Skeletal muscle satellite cell (primary cell): ENCODE results near the gene SH2D5.
"Not testable (repeated sequence)": the region's sequence is repeated elsewhere in the genome, so short reads cannot be mapped to it uniquely, and the experiment has no call there.

Experiments
- H3K27me3 ChIP-seq: 2 replicates; pipeline ENCODE4 v1.7.0; 2013; ENCODE audit warnings: low read length; ENCODE audit not compliant: control insufficient read depth, insufficient read depth
- H3K36me3 ChIP-seq: 2 replicates; pipeline ENCODE4 v1.7.0; 2013; ENCODE audit warnings: mild to moderate bottlenecking, control low read depth, low read length; ENCODE audit not compliant: insufficient read depth
- H3K4me1 ChIP-seq: 2 replicates; pipeline ENCODE4 v1.7.0; 2013; ENCODE audit warnings: low read length; ENCODE audit not compliant: control insufficient read depth, insufficient read depth
- H3K4me2 ChIP-seq: 2 replicates; pipeline ENCODE4 v1.7.0; 2013; ENCODE audit warnings: mild to moderate bottlenecking, low read length
- H3K4me3 ChIP-seq: 2 replicates; pipeline ENCODE4 v1.7.0; 2013; ENCODE audit warnings: low read length
- H3K9ac ChIP-seq: 2 replicates; pipeline ENCODE4 v1.7.0; 2013; ENCODE audit warnings: mild to moderate bottlenecking, low read depth, low read length, moderate library complexity
- H3K9me3 ChIP-seq: replicated peaks from 2 replicates; pipeline ENCODE4 v1.7.0; 2013; ENCODE audit warnings: mild to moderate bottlenecking, control low read depth, low read length

The SH2D5 gene

DNA sequence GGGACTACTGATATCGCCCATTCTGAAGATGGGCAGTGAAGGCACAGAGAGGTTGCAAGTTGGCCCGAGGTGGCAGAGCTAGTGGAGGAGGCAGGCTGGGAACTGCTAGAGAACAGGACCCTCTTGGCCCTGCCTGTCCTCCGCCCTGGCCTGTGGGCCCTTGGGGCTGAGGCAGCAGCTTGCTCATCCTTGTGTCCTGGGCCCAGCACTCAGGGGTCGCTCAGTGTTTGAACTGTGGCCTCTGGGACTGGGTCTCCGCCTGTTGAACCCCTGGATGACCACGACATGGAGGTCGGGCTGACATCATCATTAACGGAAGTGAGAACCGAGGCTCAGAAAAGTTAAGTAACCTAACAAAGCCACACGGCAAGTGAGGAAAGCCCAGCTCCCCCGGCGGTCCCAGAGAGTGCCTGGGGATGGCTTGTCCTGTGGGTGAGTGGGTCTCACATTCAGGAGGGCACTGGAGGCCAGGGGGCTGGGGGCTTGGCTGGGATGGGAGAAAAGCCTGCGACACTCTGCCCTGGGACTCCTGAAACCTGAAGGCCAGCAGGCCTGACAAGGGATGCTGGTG is 48.4 kb downstream of the SH2D5 start:
- Histone ChIP-seq H3K9me3 (no peaks in the 10 kb centered on the region), H3K4me2 (no peak overlapping the region), H3K9ac (no peak overlapping the region), H3K27me3 (no peaks in the 10 kb centered on the region), H3K4me3 (no peak overlapping the region), H3K36me3 (no peaks in the 10 kb centered on the region), H3K4me1 (no peaks in the 10 kb centered on the region)

DNA sequence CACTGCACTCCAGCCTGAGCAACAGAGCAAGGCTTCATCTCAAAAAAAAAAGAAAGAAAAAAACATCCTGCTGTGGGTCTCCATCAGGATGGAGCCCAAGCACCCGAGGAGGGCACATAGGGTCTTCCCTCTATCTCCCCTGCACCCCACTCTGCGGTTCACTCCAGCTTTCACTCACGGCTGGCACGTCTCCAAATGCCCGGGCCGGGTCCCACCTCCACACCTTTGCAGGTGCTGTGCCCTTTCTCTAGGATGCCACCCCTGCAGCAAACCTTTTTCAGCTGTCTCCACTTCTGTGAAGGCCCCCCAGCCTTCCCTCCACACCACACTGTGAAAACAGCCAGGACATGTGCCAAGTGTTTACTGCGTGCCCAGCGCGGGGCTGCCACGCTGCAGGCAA is 48.9 kb downstream of the SH2D5 start:
- Histone ChIP-seq H3K4me3 (no peak overlapping the region), H3K4me1 (no peaks in the 10 kb centered on the region), H3K9me3 (no peaks in the 10 kb centered on the region), H3K27me3 (peaks cover under 1% of the 10 kb centered on the region), H3K36me3 (no peaks in the 10 kb centered on the region), H3K4me2 (no peak overlapping the region), H3K9ac (no peak overlapping the region)

GRCh38 chr1:20682571-20683236 is 49.8 kb downstream of the SH2D5 start:
- no peak overlapping the region for H3K4me2 ChIP-seq
- peaks cover 4% of the 10 kb centered on the region for H3K27me3 ChIP-seq
- no peaks in the 10 kb centered on the region for H3K9me3 ChIP-seq
- H3K36me3 ChIP-seq, result no peaks in the 10 kb centered on the region
- H3K4me1 ChIP-seq, result no peaks in the 10 kb centered on the region
- no peak overlapping the region for H3K9ac ChIP-seq
- no peak overlapping the region for H3K4me3 ChIP-seq

GRCh38 chr1:20681999-20682398 is 50.5 kb downstream of the SH2D5 start:
- Histone ChIP-seq H3K36me3 (no peaks in the 10 kb centered on the region), H3K4me1 (no peaks in the 10 kb centered on the region), H3K4me3 (no peak overlapping the region), H3K9ac (no peak overlapping the region), H3K27me3 (peaks cover 4% of the 10 kb centered on the region), H3K9me3 (no peaks in the 10 kb centered on the region), H3K4me2 (no peak overlapping the region)

- H3K27me3 ChIP-seq, result peaks cover 4% of the 10 kb centered on the region
- H3K9me3 ChIP-seq, result no peaks in the 10 kb centered on the region
- H3K4me1 ChIP-seq, result no peaks in the 10 kb centered on the region
- no peak overlapping the region for H3K9ac ChIP-seq
- no peaks in the 10 kb centered on the region for H3K36me3 ChIP-seq
- no peak overlapping the region for H3K4me3 ChIP-seq
- no peak overlapping the region for H3K4me2 ChIP-seq
These were observed 52.2 kb downstream of the SH2D5 start for GRCh38 chr1:20680269-20680668.

- H3K27me3 ChIP-seq, result peaks cover 4% of the 10 kb centered on the region
- no peak overlapping the region for H3K4me2 ChIP-seq
- H3K36me3 ChIP-seq, result no peaks in the 10 kb centered on the region
- no peaks in the 10 kb centered on the region for H3K4me1 ChIP-seq
- H3K9me3 ChIP-seq, result no peaks in the 10 kb centered on the region
- no peak overlapping the region for H3K4me3 ChIP-seq
- H3K9ac ChIP-seq, result no peak overlapping the region
These were observed 53.9 kb downstream of the SH2D5 start for GRCh38 chr1:20678599-20678998.

DNA sequence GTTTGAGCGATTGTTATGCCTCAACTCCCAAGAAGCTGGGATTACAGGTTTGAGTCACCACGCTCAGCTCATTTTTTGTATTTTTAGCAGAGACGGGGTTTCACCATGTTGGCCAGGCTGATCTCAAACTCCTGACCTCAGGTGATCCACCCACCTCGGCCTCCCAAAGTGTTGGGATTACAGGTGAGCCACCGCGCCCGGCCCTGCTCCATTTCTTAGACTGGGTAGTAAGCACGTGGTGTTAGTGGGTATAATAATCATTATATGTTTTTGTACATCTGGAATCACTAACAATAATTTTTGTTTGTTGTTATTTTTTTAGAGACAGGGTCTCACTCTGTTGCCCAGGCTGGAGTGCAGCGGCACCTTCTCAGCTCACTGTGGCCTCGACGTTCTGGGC is 58.9 kb downstream of the SH2D5 start:
- H3K4me3 ChIP-seq, H3K4me2 ChIP-seq, H3K27me3 ChIP-seq, H3K36me3 ChIP-seq, H3K4me1 ChIP-seq, H3K9ac ChIP-seq, H3K9me3 ChIP-seq: not testable (repeated sequence)

DNA sequence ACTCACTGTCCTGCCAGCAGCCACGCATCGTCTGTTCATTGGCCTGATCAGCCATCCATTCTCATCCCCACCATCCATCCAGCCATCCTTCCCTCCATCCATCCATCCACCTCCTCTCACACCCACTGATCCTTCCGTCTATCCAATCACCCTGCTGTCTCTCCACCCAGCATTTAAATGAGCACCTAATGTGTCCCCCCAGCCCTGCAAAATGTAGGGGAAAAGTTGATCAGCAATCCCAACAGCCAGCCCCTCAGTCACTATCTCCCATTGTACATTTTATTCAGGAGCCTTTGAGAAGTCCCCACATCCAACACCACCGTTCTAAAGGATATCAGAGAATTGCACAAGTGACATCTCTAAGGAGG is 60.3 kb downstream of the SH2D5 start:
- Histone ChIP-seq H3K36me3 (no peaks in the 10 kb centered on the region), H3K4me3 (no peak overlapping the region), H3K9ac (no peak overlapping the region), H3K9me3 (no peaks in the 10 kb centered on the region), H3K27me3 (no peaks in the 10 kb centered on the region), H3K4me2 (no peak overlapping the region), H3K4me1 (no peaks in the 10 kb centered on the region)

- H3K4me2 ChIP-seq, result no peak overlapping the region
- H3K9me3 ChIP-seq, result no peaks in the 10 kb centered on the region
- H3K36me3 ChIP-seq, result no peaks in the 10 kb centered on the region
- H3K9ac ChIP-seq, result no peak overlapping the region
- no peak overlapping the region for H3K4me3 ChIP-seq
- no peaks in the 10 kb centered on the region for H3K4me1 ChIP-seq
- no peaks in the 10 kb centered on the region for H3K27me3 ChIP-seq
These were observed 61.6 kb downstream of the SH2D5 start for GRCh38 chr1:20670936-20671335.
